SK-N-MC (cell line): ENCODE measurements around the gene IPO9.

Experiments used
- EZH2 ChIP-seq: fragments of 200-600 bp; sonication (generic); IDR thresholded peaks from one replicate; pipeline ENCODE4 v1.6.1; 2017; ENCODE audit warnings: antibody characterized with exemption
- FOXP2 ChIP-seq: optimal IDR thresholded peaks from 2 replicates; pipeline ENCODE3; 2011; ENCODE audit warnings: mild to moderate bottlenecking, moderate library complexity; ENCODE audit not compliant: insufficient read depth; ENCODE audit errors: extremely low read length, control extremely low read depth

GRCh38 chr1:201781437-201781836 is 47.5 kb upstream of the IPO9 start:
- TF ChIP-seq EZH2: no peak
- TF ChIP-seq FOXP2: no peak
